T-helper 22 cell (primary cell): ENCODE data around the gene CBL.

Experiments
- DNase-seq: peaks from one replicate; pipeline ENCODE4 v3.0.0-alpha.2; 2020; ENCODE audit warnings: low read depth

The CBL gene

DNA sequence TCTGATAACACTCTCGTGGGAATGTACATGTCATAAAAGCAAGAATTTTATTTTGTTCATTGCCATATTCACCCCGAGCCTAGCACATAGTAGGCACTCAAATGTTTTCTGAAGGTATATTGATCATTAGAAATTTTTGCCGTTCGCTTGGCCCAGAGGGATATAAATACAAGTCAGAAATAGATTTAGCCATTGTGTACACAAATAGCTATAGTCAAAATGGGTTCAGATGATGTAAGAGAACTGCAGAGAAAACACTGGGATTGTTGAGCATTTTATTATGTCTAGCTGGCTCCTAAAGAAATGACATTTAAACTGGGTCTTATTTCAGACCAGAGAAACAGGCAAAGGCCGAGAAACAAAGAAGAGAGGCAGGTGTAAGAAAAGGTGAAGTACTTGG lies 61.5 kb downstream of the CBL start:
- DNase-seq = no peak

DNA sequence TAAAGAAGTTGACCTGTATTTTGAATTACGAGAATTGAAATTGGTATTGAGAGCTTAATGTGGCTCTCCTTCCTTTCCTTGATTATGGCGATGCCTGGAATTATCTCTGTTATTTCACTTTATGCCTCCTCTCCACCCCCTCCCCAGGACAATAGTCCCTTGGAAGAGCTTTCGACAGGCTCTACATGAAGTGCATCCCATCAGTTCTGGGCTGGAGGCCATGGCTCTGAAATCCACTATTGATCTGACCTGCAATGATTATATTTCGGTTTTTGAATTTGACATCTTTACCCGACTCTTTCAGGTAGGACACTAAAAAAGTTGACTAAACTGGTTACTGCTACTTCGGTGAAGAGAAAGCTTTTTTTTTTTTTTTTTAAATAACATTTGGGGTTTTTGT lies 67.6 kb downstream of the CBL start:
- DNase-seq = no peak

DNA sequence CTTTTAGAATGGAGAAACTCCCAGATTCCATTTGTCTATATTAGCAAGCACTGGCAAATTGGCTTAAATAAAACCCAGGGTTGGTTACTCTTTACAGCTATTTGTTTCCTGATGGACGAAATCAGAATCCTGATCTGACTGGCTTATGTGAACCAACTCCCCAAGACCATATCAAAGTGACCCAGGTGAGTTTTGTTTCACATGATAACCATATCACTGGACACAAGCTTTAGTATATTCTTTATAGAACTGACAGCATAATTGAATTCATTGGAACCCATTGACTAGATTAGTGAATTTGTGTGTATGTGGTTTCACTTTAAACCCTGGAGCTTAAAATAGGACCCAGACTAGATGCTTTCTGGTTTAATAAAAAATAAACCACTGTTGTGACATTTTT lies 71.5 kb downstream of the CBL start:
- DNase-seq = no peak

DNA sequence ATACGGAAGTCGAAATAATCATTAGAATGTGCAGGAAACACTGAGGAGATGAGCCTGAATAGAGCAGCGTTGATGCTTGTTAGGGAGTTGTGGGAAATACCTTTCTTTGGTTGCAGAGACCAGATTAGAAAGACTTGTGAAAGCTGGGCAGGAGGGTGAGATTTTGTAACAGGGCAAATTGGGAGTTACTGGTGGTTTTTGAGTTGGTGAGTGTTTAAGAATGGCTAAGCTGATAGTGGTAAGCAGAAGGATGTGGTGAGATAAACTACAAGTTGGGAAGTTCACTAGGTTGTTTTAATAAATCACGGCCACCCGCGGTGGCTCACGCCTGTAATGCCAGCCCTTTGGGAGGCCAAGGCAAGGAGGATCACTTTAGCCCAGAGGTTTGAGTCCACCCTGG lies 76.4 kb downstream of the CBL start:
- DNase-seq = no peak

DNA sequence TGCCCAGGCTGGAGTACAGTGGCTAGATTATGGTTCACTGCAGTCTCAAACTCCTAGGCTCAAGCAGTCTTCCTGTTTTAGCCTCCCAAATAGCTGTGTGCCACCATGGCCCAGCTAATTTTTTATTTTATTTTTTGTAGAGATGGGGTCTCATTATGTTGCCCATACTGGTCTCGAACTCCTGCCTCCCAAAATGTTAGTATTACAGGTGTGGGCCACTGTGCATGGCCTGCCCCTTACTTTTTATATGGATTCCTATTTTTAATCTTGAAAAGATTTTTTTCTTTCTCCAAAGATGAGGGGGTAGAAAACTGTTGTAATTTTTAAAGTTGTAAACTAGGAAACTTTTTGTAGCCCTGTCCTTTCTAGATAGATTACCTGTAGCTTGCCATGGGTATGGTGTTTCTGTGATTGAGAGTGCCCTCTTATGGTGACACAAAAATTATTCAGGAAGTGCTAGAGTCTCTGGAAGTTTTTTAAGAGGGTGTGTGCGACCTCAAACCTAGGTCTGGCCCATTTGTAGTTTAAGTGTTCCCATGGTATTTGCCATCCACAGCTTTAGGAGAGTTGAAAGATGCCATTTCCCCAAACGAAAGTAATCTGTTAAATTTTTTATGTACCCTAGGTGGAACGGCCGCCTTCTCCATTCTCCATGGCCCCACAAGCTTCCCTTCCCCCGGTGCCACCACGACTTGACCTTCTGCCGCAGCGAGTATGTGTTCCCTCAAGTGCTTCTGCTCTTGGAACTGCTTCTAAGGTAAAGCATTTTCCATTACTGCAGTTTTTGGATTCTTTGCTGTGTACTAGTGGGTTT lies 78.4 kb downstream of the CBL start:
- no peak for DNase-seq

DNA sequence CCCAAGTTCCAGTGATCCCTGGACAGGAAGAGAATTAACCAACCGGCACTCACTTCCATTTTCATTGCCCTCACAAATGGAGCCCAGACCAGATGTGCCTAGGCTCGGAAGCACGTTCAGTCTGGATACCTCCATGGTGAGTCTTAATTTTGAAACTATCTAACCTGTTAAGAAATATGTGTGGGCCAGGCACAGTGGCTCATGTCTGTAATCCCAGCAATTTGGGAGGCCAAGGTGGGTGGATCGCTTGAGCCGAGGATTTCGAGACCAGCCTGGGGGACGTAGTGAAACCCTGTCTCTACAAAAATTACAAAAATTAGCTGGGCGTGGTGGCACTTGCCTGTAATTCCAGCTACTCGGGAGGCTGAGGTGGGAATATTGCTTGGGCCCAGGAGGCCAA lies 79.3 kb downstream of the CBL start:
- no peak for DNase-seq

DNA sequence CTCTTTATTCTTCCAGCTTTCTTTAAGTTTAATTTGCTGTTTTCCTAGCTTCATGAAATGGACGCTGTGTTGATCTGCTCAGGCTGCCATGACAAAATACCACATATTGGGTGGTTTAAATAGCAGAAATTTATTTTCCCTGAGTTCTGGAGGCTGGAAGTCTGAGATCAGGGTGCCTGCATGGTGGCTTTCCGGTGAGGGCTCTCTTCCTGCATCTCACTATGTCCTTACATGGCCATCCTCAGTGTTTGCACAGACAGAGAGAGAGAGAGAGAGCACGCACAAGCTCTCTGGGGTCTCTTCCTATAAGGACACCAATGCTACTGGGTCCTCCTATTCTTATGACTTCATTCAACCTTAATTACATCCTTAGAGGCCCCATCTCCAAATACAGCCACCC lies 82.1 kb downstream of the CBL start:
- no peak for DNase-seq

DNA sequence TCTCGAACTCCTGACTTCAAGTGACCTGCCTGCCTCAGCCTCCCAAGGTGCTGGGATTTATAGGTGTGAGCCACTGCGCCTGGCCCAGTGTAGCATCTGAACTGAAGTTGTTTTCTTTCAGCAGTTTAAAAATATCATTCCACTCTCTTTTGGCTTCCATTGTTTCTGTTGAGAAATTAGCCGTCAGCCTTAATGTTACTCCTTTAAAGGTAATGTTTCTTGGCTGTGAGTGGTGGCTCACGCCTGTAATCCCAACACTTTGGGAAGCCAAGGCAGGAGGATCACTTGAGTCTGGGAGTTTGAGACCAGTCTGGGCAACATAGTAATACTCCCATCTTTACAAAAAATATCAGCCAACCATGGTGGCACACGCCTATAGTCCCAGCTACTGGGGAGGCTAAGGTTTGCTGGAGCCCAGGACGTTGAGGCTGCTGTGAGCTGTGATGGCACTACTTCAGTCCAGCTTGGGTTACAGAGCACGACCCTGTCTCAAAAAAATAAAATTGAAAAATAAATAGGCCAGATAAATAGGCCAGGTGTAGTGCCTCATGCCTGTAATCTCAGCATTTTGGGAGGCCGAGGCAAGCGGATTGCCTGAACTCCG lies 84.9 kb downstream of the CBL start:
- DNase-seq = no peak

DNA sequence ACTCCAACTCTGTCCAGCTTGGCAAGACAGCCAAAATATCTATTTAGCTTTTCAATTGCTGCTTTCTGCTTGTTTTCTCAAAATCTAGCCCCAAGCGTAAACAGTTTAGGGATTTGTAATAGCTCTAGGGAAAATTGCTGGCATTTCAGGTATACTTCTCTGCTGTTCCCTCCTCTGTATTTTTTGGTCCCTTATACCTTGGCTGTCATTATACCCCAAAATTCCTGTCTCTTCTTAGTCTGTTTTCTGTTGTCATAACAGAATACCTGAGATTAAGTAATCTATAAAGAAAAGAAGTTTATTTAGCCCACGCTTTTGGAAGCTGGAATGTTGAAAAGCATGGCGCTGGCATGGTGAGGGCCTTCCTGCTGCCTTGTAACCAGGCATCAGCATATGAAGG lies 87.3 kb downstream of the CBL start:
- DNase-seq = no peak

DNA sequence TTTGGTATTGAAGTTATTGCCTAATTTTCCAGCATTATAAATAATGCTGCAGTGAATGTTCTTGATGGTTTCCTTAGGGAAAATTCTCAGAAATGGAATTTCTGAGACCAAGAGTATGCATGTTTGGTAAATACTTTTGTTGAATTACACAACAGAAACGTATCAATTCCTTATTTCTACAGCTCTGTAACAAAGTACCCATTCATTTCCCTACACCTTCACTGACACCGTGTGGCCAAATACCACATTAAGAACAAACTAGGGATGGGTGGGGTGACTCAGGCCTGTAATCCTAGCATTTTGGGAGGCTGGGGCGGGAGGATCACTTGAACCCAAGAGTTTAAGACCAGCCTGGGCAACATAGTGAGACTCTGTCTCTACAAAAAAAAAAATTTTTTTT lies 89.0 kb downstream of the CBL start:
- DNase-seq = no peak

DNA sequence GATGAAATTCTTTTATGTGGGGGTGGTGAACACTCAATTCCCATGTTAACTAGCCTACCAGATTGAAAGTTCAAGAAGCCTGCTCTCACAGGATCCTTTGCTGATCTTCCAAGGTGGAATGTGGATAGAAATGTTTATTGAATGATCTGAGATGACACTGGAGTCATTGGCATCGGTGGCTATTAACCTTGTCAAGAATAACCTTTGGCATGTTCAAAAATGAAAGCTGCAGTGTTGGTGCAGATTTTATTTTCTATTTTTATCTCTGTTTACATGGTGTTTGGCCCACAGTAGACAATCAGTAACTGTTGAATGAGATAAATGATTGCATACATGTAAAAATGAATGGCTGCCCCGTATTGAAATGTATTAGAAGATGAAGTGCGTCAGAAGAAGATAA lies 91.8 kb downstream of the CBL start:
- no peak for DNase-seq

DNA sequence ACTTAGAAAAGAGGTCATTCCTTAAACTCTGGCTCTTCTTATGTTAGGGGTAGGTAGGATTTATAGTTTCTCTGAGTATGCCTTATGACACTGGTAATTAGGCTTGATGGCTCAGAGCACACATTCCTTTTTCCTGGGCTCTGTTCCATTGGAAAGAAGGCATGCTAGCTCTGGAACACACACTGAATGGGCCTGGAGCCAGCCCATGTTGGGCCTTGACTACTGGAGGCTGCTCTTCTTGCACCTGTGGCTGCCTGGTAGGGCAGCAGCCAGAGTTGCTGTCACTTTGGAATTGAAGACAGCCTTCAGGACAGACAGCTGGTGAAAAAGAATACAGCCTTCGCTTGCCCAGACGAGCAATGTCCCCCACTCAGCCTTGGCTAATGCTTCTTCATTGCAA lies 92.6 kb downstream of the CBL start:
- DNase-seq = no peak

DNA sequence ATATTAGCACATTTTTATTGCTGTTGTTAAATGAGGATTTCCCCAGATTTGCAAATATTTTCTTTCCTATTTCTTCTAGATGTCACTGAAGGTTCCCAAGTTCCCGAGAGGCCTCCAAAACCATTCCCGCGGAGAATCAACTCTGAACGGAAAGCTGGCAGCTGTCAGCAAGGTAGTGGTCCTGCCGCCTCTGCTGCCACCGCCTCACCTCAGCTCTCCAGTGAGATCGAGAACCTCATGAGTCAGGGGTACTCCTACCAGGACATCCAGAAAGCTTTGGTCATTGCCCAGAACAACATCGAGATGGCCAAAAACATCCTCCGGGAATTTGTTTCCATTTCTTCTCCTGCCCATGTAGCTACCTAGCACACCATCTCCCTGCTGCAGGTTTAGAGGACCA lies 93.3 kb downstream of the CBL start:
- DNase-seq = no peak

DNA sequence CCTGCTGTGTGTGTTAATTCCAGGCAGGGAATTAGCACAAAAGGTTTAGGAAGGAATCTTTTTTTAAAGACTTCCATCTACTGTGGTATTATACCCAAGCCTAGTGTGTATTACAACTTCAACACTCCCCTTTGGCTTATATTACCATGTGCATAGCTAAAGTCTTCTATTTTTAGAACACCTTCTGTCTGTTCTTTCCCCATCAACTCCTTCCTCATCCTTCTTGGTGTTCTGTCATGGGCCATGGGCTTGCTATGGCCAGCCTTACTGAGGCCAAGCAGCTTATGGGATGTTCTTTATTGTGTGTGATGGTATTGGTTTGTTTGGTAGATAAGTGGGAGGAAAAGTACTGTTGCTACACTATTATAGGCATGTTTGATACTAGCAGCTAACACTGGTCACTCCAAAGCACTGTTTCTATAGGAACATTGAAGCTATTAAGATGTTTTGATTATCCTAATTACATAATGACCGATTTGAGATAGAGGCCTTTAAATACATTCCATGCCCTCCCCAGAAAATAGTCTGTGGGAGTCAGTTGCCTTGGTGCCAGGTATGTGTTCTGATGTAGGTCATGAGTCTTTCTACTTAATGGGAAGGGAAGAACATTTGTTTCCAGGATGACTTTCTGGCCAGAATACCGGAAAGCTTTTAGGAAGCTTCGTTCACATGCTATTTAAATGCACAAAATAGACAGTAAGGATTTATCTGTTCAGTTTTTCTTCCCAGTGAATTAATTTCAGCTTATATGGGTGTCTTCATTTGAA lies 94.2 kb downstream of the CBL start:
- DNase-seq = no peak

DNA sequence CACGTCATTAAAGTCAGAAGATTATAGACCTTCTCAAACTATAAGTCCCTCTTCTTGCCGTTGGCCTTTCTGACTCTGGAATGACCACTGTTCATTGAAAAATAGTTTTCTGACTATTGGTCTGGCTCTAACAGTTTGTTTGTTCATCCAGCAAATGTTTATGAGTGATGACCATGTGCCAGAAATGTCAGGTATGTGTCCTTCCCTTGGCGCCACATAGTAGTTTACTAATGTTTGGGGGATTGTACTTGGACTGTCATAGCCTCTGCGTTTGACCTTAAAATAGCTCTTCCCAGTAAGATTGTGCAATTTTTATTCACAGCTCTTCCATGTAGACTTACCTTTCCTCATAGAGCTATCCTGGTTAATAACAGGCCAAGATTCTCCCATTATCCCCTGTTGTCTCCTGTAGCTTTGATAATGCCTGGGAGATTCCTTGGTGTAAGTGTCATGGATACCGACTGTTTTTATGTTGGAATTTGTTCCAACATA lies 97.1 kb downstream of the CBL start:
- no peak for DNase-seq

DNA sequence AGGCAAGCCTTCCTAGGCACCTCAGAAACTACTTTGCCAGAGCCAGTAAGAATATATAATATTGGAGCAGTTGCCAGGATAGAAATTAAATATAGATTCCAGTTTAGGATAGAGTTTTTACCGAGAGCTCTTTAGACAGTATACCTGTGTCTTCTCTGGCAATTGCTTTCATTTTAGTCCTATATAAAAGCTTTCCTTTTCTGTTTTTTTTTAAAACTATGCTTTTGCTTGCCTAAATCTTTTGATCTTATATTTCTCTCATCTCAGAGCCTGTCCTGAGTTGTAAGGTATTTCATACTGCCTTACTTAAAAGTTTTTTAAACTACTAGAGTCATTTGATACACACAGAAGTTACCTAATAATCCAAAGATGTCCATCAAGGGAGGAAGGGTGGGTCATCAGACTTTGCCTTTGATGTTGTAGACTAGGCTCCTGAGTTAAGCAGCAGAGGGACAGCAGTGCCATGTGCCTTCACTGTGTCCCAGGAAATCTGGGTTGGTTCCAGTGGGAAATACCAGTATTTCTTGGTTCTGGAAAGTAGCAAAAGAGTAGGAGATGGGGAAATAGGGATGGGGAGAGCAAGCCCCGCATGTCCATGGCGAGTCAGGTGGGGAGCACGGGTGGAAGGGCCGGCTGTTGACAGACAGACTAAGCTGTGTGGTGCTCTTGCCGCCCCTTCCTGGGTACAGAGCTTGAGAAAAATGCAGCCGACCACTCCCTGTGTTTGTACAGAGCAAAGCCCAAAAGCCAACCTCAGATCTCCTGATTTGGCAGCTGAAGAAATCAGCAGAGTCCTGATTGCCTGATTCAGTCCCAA lies 99.6 kb downstream of the CBL start:
- no peak for DNase-seq

DNA sequence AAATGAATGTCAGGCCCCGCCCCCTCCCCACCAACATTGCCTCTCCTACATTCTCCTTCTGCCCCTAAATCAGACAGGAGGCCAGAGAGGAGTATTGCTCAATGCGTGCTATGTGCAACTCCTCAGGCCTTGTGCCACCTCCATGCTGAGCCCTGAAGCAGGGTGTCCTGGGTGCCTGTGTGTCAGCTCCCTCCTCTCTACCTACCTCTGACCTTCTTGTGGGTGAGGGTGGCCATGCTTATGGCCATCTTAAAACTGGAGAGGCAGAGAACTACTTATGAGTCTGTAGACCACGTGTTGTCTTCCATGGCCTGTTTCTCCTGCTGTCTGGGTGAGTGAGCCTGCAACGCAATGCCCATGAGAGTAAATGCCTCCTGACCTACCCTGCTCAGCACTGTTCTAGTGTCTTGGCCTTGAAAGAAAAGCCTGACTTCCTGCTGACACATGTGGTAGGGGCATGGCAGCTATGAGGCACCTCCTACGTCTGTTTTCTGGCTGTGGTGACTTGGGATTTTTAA lies 100.3 kb downstream of the CBL start:
- DNase-seq = no peak

DNA sequence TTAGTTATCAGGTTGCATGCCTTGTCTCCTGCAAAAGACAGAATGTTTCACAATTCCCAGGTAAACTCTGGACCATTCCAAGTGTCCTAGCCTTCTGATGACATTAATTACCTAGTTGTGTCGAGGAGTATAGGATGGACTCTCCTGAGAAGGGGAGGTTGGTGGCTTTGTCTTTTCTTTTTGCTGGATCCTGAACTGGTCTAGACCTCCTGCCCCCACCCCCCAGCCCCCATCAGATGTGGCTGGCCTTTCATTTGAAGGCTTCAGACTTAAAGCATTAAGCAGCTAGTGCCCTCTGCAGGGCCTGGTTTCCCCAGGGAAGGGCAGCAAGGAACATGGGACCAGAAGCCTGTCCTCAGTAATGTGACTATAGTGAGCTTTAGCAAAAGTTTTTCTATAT lies 101.1 kb downstream of the CBL start:
- no peak for DNase-seq

DNA sequence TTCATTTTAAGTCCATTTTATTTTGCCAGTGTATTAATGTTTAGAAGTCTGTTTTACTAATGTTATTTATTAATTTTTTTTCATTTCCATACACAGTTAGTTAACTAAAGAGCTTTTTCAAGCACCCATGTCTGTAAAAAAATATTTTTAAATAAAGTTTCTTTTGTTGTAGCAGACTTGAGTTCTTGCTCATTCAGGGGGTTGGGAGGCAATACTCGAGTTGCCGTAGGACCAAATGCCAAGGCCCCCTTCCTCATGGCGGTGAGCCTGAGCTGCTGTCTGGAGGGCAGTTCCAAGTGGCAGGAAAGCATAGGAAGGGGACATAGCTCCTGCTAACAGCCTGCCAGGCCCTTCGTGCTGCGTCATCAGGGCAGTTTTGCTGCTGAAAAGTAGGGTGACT lies 101.8 kb downstream of the CBL start:
- DNase-seq = no peak

DNA sequence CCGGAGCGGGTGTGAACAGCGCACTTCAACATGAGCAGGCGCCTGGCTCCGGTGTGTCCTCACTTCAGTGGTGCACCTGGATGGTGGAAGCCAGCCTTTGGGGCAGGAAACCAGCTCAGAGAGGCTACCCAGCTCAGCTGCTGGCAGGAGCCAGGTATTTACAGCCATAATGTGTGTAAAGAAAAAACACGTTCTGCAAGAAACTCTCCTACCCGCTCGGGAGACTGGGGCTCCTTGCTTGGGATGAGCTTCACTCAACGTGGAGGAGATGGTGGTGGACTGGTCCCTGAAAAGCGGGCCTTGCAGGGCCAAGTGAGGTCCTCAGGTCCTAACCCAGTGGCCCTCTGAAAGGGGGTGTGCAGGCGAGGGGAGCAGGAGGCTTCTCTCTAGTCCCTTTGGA lies 103.3 kb downstream of the CBL start:
- no peak for DNase-seq

DNA sequence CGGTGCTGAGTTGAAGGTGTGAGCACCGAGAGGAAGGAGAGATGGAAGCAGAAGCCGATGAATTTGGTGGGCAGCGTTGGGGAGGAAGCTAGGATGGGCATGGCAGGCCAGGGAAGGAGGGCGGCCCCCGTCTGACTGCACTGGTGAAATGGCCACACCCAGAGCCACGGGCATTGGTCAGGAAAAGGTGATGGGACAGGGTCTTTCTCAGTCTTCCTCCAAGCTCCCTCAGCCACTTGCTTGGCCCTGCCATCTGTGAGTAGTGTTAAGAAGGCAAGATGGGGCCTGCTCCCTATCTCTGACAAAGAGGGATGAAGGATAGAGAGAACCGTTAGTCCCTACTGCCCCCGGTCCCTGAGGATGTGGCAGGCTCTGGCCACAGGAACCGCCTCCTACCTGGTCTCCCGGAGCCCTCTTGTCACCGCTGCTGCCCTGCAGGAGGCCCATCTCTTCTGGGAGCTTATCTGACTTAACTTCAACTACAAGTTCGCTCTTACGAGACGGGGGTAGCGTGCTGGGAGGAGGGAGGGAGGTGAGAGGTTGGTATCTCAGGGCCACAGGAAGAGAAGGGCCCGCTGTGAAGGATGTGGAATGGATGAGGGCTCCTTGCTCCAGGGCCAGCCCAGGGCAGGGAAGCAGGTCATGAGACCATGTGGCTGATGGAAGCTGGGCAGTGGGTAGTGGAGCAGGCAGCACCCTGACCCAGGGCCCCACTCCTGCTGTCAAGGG lies 104.0 kb downstream of the CBL start:
- DNase-seq = no peak
